DOHH2 (cell line): ENCODE data around the gene PTPRT.

Experiments
- H3F3A ChIP-seq: fragments of 200-600 bp; sonication (generic), shearing (Covaris generic); 2 replicates; pipeline ENCODE4 v1.6.0; 2016; ENCODE audit warnings: antibody characterized with exemption, mild to moderate bottlenecking; ENCODE audit not compliant: control insufficient read depth, insufficient read depth
- H3K27ac ChIP-seq: fragments of 200-600 bp; sonication (generic); 2 replicates; pipeline ENCODE4 v1.5.1; 2014; ENCODE audit warnings: low read depth, mild to moderate bottlenecking, low read length, moderate library complexity
- H3K27me3 ChIP-seq: fragments of 200-600 bp; sonication (generic); 2 replicates; pipeline ENCODE4 v1.6.1; 2014; ENCODE audit warnings: mild to moderate bottlenecking, low read length, mixed read lengths; ENCODE audit not compliant: control insufficient read depth
- H3K36me3 ChIP-seq: fragments of 200-600 bp; sonication (generic); 2 replicates; pipeline ENCODE4 v1.6.1; 2014; ENCODE audit warnings: mild to moderate bottlenecking, low read length, moderate library complexity, mixed read lengths; ENCODE audit not compliant: control insufficient read depth
- H3K4me1 ChIP-seq: fragments of 200-600 bp; sonication (generic); 2 replicates; pipeline ENCODE4 v1.6.1; 2014; ENCODE audit warnings: mild to moderate bottlenecking, low read length, mixed read lengths; ENCODE audit not compliant: control insufficient read depth
- H3K4me2 ChIP-seq: fragments of 200-600 bp; sonication (generic); 2 replicates; pipeline ENCODE4 v1.6.0; 2014; ENCODE audit warnings: mild to moderate bottlenecking, low read length, moderate library complexity
- H3K4me3 ChIP-seq: fragments of 200-600 bp; sonication (generic); 2 replicates; pipeline ENCODE4 v1.5.1; 2014; ENCODE audit warnings: mild to moderate bottlenecking, low read length, mixed read lengths
- H3K79me2 ChIP-seq: fragments of 200-600 bp; sonication (generic); 2 replicates; pipeline ENCODE4 v1.6.1; 2014; ENCODE audit warnings: mild to moderate bottlenecking, low read length, mixed read lengths; ENCODE audit not compliant: control insufficient read depth
- H3K9me2 ChIP-seq: fragments of 200-600 bp; sonication (generic); replicated peaks from 2 replicates; pipeline ENCODE4 v1.6.1; 2014; ENCODE audit warnings: mild to moderate bottlenecking, low read length, mixed read lengths; ENCODE audit not compliant: control insufficient read depth
- H3K9me3 ChIP-seq: fragments of 200-600 bp; sonication (generic); 2 replicates; pipeline ENCODE4 v1.6.1; 2014; ENCODE audit warnings: antibody characterized with exemption, low read length, mixed read lengths; ENCODE audit not compliant: control insufficient read depth, insufficient read depth
- H4K20me1 ChIP-seq: fragments of 200-600 bp; sonication (generic); 2 replicates; pipeline ENCODE4 v1.6.0; 2014; ENCODE audit warnings: low read depth, mild to moderate bottlenecking, antibody characterized with exemption, low read length, moderate library complexity; ENCODE audit not compliant: control insufficient read depth, insufficient read depth
- CTCF ChIP-seq: fragments of 200-600 bp; sonication (generic); IDR thresholded peaks from one replicate; pipeline ENCODE4 v1.5.1; 2014; ENCODE audit warnings: antibody characterized with exemption, mild to moderate bottlenecking, low read depth, low read length; ENCODE audit not compliant: poor library complexity, severe bottlenecking
- EZH2phosphoT487 ChIP-seq: fragments of 200-600 bp; sonication (generic); IDR thresholded peaks from 2 replicates; pipeline ENCODE4 v1.6.1; 2017; ENCODE audit warnings: borderline replicate concordance, mild to moderate bottlenecking, antibody characterized with exemption, low read length, moderate library complexity, mixed read lengths

The PTPRT gene

GRCh38 chr20:43066125-43066524, 123.6 kb downstream of the PTPRT start:
- no peaks in the 10 kb centered on the region for H3K27me3 ChIP-seq
- H3K27ac ChIP-seq = no peak overlapping the region
- H3K4me3 ChIP-seq = no peak overlapping the region
- no peak for TF ChIP-seq CTCF
- no peak for TF ChIP-seq EZH2phosphoT487
- no peaks in the 10 kb centered on the region for H3K9me3 ChIP-seq
- no peaks in the 10 kb centered on the region for H3K36me3 ChIP-seq
- no peaks in the 10 kb centered on the region for H3K9me2 ChIP-seq
- no peaks in the 10 kb centered on the region for H3K4me1 ChIP-seq
- H4K20me1 ChIP-seq = no peaks in the 10 kb centered on the region
- no peaks in the 10 kb centered on the region for H3F3A ChIP-seq
- no peak overlapping the region for H3K4me2 ChIP-seq
- no peaks in the 10 kb centered on the region for H3K79me2 ChIP-seq

- Histone ChIP-seq H3K4me3 (no peak overlapping the region), H3K79me2 (no peaks in the 10 kb centered on the region), H3F3A (no peaks in the 10 kb centered on the region), H3K36me3 (no peaks in the 10 kb centered on the region), H4K20me1 (no peaks in the 10 kb centered on the region), H3K27ac (no peak overlapping the region), H3K4me2 (no peak overlapping the region), H3K9me3 (no peaks in the 10 kb centered on the region), H3K4me1 (no peaks in the 10 kb centered on the region), H3K9me2 (no peaks in the 10 kb centered on the region), H3K27me3 (no peaks in the 10 kb centered on the region)
- TF ChIP-seq EZH2phosphoT487 (no peak), CTCF (no peak)
These were observed 124.4 kb downstream of the PTPRT start for GRCh38 chr20:43065299-43065698.

- Histone ChIP-seq H3K36me3 (no peaks in the 10 kb centered on the region), H3K27ac (no peak overlapping the region), H3K4me1 (no peaks in the 10 kb centered on the region), H3K27me3 (no peaks in the 10 kb centered on the region), H3K9me3 (no peaks in the 10 kb centered on the region), H3K79me2 (no peaks in the 10 kb centered on the region), H3K4me2 (no peak overlapping the region), H3F3A (no peaks in the 10 kb centered on the region), H3K4me3 (no peak overlapping the region), H3K9me2 (no peaks in the 10 kb centered on the region), H4K20me1 (no peaks in the 10 kb centered on the region)
- TF ChIP-seq EZH2phosphoT487 = no peak
- no peak for TF ChIP-seq CTCF
These were observed 131.6 kb downstream of the PTPRT start for GRCh38 chr20:43058077-43058476.

- no peaks in the 10 kb centered on the region for H3K9me2 ChIP-seq
- H3K4me2 ChIP-seq = no peak overlapping the region
- H3F3A ChIP-seq = no peaks in the 10 kb centered on the region
- TF ChIP-seq EZH2phosphoT487 (no peak), CTCF (no peak)
- no peak overlapping the region for H3K4me3 ChIP-seq
- no peaks in the 10 kb centered on the region for H4K20me1 ChIP-seq
- no peaks in the 10 kb centered on the region for H3K9me3 ChIP-seq
- no peaks in the 10 kb centered on the region for H3K79me2 ChIP-seq
- H3K4me1 ChIP-seq = no peaks in the 10 kb centered on the region
- no peak overlapping the region for H3K27ac ChIP-seq
- no peaks in the 10 kb centered on the region for H3K36me3 ChIP-seq
- no peaks in the 10 kb centered on the region for H3K27me3 ChIP-seq
These were observed 132.4 kb downstream of the PTPRT start for GRCh38 chr20:43057317-43057716.
